K562 (cell line): ENCODE results near the gene RINL. TPM values are rescaled to one million over a fixed set of nuclear protein-coding genes. Genes with fewer than 3 reads are reported as not detected.

Source experiments
- BHLHE40 ChIP-seq: IDR thresholded peaks from 2 replicates; pipeline ENCODE4 v1.6.1; 2011; ENCODE audit warnings: low read length, improper control_type of control experiment
- CBFA2T2 ChIP-seq: fragments of 450-650 bp; conservative IDR thresholded peaks from 2 replicates; pipeline ENCODE4 v1.6.1; 2017; ENCODE audit warnings: mild to moderate bottlenecking
- CBX1 ChIP-seq: sonication (generic); IDR thresholded peaks from 2 replicates; pipeline ENCODE4 v1.6.1; 2016; ENCODE audit warnings: antibody characterized with exemption, low read depth, mild to moderate bottlenecking
- DIDO1 ChIP-seq: fragments of 450-650 bp; IDR thresholded peaks from 2 replicates; pipeline ENCODE4 v1.6.1; 2016; ENCODE audit warnings: low read depth, missing biosample characterization, missing genetic modification characterization
- HDAC8 ChIP-seq: fragments of 450-650 bp; IDR thresholded peaks from 2 replicates; pipeline ENCODE4 v1.6.1; 2016; ENCODE audit warnings: mild to moderate bottlenecking, missing genetic modification characterization, moderate library complexity, missing compliant biosample characterization
- HIVEP1 ChIP-seq: fragments of 250-450 bp; sonication (Bioruptor Pico); IDR thresholded peaks from 2 replicates; pipeline ENCODE4 v1.4.0; 2020; ENCODE audit warnings: mild to moderate bottlenecking
- JUND ChIP-seq, 2 experiments: IDR thresholded peaks; 2 replicates in 1 of 2; 3 replicates in 1 of 2; pipeline ENCODE4 v1.6.1; 2011; ENCODE audit warnings: borderline replicate concordance in 2 of 2, low read depth in 2 of 2, low read length in 2 of 2, improper control_type of control experiment in 1 of 2, missing biosample characterization in 1 of 2, missing genetic modification characterization in 1 of 2, missing genetic modification reagents in 1 of 2
- KAT7 ChIP-seq: sonication (generic); formaldehyde crosslinking; IDR thresholded peaks from 2 replicates; pipeline ENCODE4 v1.8.0; 2022; ENCODE audit warnings: missing genetic modification reagents, mild to moderate bottlenecking, borderline replicate concordance
- MGA ChIP-seq: fragments of 450-650 bp; IDR thresholded peaks from 2 replicates; pipeline ENCODE4 v1.6.1; 2016; ENCODE audit warnings: mild to moderate bottlenecking, moderate library complexity
- NEUROD1 ChIP-seq: fragments of 150-350 bp; IDR thresholded peaks from 2 replicates; pipeline ENCODE4 v1.6.1; 2014; ENCODE audit warnings: borderline replicate concordance, low read length, low read depth; ENCODE audit not compliant: partially characterized antibody
- POLR2G ChIP-seq: fragments of 200-400 bp; formaldehyde crosslinking; IDR thresholded peaks from 2 replicates; pipeline ENCODE4 v1.6.1; 2017; ENCODE audit warnings: low read depth, mild to moderate bottlenecking, antibody characterized with exemption, low read length, moderate library complexity
- SMARCA4 ChIP-seq: fragments of 450-650 bp; IDR thresholded peaks from 2 replicates; pipeline ENCODE4 v1.6.1; 2016
- ZNF263 ChIP-seq: sonication (generic); formaldehyde crosslinking; IDR thresholded peaks from 2 replicates; pipeline ENCODE4 v1.8.0; 2022; ENCODE audit warnings: mild to moderate bottlenecking, missing genetic modification reagents, borderline replicate concordance
- ZNF277 ChIP-seq: fragments of 250-450 bp; sonication (Bioruptor Pico); IDR thresholded peaks from 2 replicates; pipeline ENCODE4 v1.8.0; 2022; ENCODE audit warnings: inconsistent platforms, mild to moderate bottlenecking, moderate library complexity, borderline replicate concordance
- ZSCAN29 ChIP-seq: fragments of 450-650 bp; IDR thresholded peaks from 2 replicates; pipeline ENCODE4 v1.6.1; 2017
- polyA plus RNA-seq, 8 experiments: library from polyadenylated mRNA; depleted of rRNA in 4 of 8; stranded (reverse) in 5 of 8; unstranded in 3 of 8; fragments of >200 nt; fragmentation: Nextera tagmentation in 2 of 8; fragmentation: Illumina TruSeq in 1 of 8; extraction: Ambion mirVana in 2 of 8; extraction: Trizol in 1 of 8; gene quantifications; 2 replicates each; pipeline versions ENCODE4 v1.2.1 to v1.2.3, GENCODE V29; 2011 to 2014; ENCODE audit warnings: inconsistent platforms in 1 of 8, missing spikeins in 1 of 8
- total RNA-seq, 7 experiments: library from RNA; depleted of rRNA in 6 of 7; stranded (reverse); fragments of >200 nt in 6 of 7; fragmentation: Illumina TruSeq in 2 of 7; extraction: Trizol in 2 of 7; gene quantifications; 2 replicates each; pipeline versions ENCODE4 v1.2.1 to v1.2.3, GENCODE V29; 2011 to 2021; ENCODE audit warnings: low replicate concordance in 1 of 7

RINL gene
- total and polyA plus RNA-seq, 9 of the 15 experiments (the other 6 are each of a cell fraction or from before 2014, with no cell fraction given): 0.82 to 10.9 (median 4.9) TPM

- 0 out of 2 replicates have a peak, but pooled peaks have one; percentile 39 for TF ChIP-seq MGA
- TF ChIP-seq POLR2G: peak; percentile 89
- peak; percentile 31; the same call in 1 of the 2 replicates for TF ChIP-seq CBFA2T2
- TF ChIP-seq JUND (IDR thresholded peaks at IDR 0.05; ENCODE audit: borderline replicate concordance, low read depth, low read length): peak; percentile 57
- peak; percentile 14; the same call in 1 of the 3 replicates for TF ChIP-seq JUND (tag; IDR thresholded peaks at IDR 0.05; ENCODE audit: borderline replicate concordance, low read depth, low read length)
- no peak for TF ChIP-seq ZSCAN29
- peak; percentile 88 for TF ChIP-seq BHLHE40
- TF ChIP-seq HIVEP1 (CRISPR knock-in tag): peak; percentile 64; the same call in 1 of the 2 replicates
- no peak for TF ChIP-seq CBX1
- TF ChIP-seq DIDO1 (tag): 0 out of 2 replicates have a peak, but pooled peaks have one; percentile 13
- TF ChIP-seq KAT7 (CRISPR knock-in tag): no peak
- TF ChIP-seq NEUROD1: peak; percentile 75
- peak; percentile 83; the same call in 1 of the 2 replicates for TF ChIP-seq ZNF263 (CRISPR knock-in tag)
- no peak for TF ChIP-seq ZNF277 (CRISPR knock-in tag)
- no peak for TF ChIP-seq HDAC8 (tag)
- TF ChIP-seq SMARCA4: no peak
Observed at GRCh38 chr19:38899447-38900201, 21.5 kb upstream of the RINL start, which contains the start of the genes NFKBIB and SIRT2 (continued).
